NB4 (cell line): ENCODE results near the gene PMEPA1.

Source experiments
- DNase-seq: peaks from one replicate; pipeline ENCODE4 v3.0.0; 2010; ENCODE audit warnings: low read depth
- H3K4me3 ChIP-seq: one replicate; pipeline ENCODE4 v1.5.1; 2011; ENCODE audit warnings: mild to moderate bottlenecking, low read depth, low read length, moderate library complexity
- CTCF ChIP-seq: IDR thresholded peaks from one replicate; pipeline ENCODE4 v1.5.1; 2012; ENCODE audit warnings: low read depth, low read length
- MAX ChIP-seq: IDR thresholded peaks from 2 replicates; pipeline ENCODE4 v1.6.1; 2011; ENCODE audit warnings: low read depth, low read length
- MYC ChIP-seq: IDR thresholded peaks from 2 replicates; pipeline ENCODE4 v1.6.1; 2011; ENCODE audit warnings: low read depth, low read length
- POLR2A ChIP-seq: IDR thresholded peaks from 2 replicates; pipeline ENCODE4 v1.6.1; 2011; ENCODE audit warnings: mild to moderate bottlenecking; ENCODE audit not compliant: insufficient read length; ENCODE audit errors: extremely low read depth

The PMEPA1 gene

GRCh38 chr20:57647933-57648785, 61.7 kb downstream of the PMEPA1 start:
- TF ChIP-seq MAX (no peak), POLR2A (no peak), MYC (no peak), CTCF (no peak)

GRCh38 chr20:57647006-57647932, 62.5 kb downstream of the PMEPA1 start:
- H3K4me3 ChIP-seq, result no peak overlapping the region
- peak; percentile 30; the same call in 1 of the 2 replicates for TF ChIP-seq MAX
- TF ChIP-seq CTCF, result no peak
- DNase-seq, result no peak

More at GRCh38 chr20:57647933-57648785, 61.7 kb downstream of the PMEPA1 start:
- H3K4me3 ChIP-seq, result no peak overlapping the region
- DNase-seq, result no peak

GRCh38 chr20:57638895-57639236, 70.9 kb downstream of the PMEPA1 start:
- no peak for DNase-seq
- TF ChIP-seq CTCF (no peak), POLR2A (no peak), MAX (no peak), MYC (no peak)
- no peak overlapping the region for H3K4me3 ChIP-seq

- H3K4me3 ChIP-seq, result no peak overlapping the region
- DNase-seq, result no peak
- TF ChIP-seq CTCF, result no peak
- no peak for TF ChIP-seq POLR2A
- no peak for TF ChIP-seq MYC
- TF ChIP-seq MAX, result no peak
Observed at GRCh38 chr20:57638173-57638894, 71.5 kb downstream of the PMEPA1 start.

- TF ChIP-seq MYC (no peak), CTCF (no peak), MAX (no peak), POLR2A (no peak)
- DNase-seq, result no peak
- H3K4me3 ChIP-seq, result no peak overlapping the region
Observed at GRCh38 chr20:57633945-57634491, 75.8 kb downstream of the PMEPA1 start.
